ENCODE data around the gene ZBED4. TPM values are rescaled to one million over a fixed set of nuclear protein-coding genes. Genes with fewer than 3 reads are reported as not detected.
A peak's percentile ranks its signal among the peaks of the same experiment; 100 is the strongest.
"Not testable (repeated sequence)": the region's sequence is repeated elsewhere in the genome, so short reads cannot be mapped to it uniquely, and the experiment has no call there.

The ZBED4 gene
- total RNA-seq, 1 donor from 2014 or later: 8.0 TPM

DNA sequence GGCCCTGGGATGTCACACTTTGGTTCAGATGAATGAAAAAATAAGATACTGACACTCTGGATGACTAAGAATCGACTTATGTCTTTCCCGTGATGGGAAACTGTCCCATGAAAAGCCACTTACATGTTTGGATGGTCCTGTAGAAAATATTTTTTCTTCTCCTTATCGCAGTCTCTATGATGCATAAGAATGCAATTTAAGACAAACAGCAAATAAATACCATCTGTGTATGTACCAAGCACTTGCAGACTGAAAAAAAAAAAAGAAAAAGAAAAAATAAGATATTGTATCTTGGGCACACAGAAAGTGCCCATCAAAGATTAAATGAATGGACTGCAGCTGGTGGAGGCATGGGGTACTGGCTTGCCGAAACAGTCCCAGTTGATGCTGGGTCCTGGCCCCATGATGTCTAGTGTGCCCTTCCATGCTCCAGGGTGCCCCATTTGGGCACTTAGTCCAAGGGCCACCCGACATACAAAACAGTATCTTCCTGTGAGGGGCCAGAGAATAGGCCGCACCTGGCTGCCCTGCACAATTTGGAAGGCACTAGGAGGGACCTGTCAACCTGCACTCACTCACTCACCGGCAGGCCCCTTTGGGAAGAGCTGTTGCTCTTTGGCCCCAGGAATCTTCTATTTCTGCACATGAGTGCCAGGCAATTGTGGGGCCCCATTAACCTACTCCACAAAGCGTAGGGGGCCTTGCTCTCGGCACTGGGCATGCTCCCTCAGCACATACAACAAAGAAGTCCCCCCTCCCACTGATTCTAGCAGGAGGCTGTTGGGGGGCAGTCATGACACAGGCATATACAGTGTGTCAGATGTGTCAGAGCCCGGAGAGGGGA is 2.5 kb upstream of the ZBED4 start:
- DNase-seq (ENCODE audit: low spot score) (no peak), ATAC-seq (no peak)
- intact Hi-C loops (cut with DNase I): no loop called here

DNA sequence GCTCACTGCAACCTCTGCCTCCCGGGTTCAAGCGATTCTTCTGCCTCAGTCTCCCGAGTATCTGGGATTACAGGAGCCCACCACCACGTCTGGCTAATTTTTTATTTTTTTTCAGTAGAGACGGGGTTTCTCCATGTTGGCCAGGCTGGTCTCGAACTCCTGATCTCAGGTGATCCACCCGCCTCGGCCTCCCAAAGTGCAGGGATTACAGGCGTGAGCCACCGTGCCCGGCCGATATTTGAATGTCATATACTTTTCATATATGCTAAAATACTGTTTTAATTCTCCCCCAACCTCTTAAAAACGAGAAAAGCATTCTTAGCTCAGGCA is 1.1 kb upstream of the ZBED4 start:
- ATAC-seq; DNase-seq (ENCODE audit: low spot score); intact Hi-C loops (cut with DNase I): not testable (repeated sequence)

DNA sequence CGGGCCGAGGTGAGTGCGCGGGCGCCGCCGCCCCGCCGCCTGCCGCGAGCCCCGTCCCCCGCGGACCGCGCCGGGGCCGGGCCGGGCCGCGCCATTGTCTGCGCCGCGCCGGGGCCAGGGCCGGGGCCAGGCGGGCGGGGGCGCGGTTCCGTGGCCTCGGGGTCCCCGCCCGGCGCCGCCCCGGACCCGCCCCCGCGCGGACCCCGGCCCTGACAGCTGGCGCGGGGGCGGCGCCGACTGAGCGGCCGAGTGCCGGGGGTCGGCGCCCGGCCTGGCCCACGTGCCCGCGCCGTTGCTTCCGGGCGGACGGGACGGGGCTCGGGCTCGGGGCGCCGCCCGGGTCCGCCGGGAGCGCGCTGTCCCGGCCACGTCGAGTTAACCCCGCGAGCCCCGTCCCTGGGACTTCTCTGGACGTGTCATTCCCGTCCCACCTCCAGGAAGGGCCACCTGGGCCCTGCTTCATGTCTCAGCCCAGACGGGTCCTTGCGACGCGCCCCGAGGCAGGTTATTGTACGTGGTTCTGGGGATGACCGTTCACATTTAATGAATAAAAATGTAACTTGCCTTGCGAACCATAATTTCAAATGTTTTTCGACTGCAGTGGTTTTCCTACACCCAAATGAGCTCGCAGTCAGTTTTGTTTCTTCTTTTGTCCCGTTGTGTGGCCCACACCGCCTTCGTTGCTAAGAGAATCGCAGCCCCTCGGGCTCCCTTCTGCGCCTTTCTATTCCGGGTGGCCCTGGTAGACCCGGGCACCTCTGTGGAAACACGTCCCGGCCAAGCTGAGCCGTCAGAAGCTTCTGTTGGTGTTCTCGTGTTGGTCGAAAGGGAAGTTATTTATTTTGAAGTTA is 562 bp downstream of the ZBED4 start:
- DNase-seq (ENCODE audit: low spot score): peak; percentile 70
- intact Hi-C loops (cut with DNase I): no loop called here
- no peak for ATAC-seq

DNA sequence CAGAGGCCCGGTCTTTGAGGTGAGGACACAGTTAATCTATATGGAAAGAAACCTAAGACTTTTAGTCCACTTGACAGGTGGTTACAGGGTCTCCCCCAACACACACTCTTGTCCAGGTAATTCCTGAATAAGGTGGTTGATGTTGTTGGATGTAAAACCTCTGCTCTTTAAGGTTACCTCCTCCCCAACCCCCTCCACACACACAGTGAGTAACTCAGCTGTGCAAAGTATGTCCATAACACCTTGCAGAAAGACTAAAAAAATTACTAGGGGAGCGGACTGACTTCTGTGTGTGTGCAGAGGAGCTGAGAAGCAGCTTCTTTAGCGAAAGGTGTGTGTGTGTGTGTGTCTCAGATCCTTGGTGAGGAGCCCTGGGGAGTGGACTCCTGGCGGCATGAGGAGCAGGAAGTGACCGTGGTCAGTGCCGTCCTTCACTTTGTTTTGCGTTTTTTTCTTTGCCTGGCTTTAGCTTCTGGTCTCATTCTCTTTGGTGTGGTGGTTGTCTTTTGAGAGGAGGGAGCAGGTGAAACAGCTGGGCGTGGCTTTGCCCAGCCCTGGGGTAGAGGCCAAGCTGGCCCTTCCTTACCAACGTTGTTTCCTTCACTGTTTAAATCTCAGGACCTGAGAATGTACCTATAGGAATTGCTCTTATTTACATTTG is 1.7 kb downstream of the ZBED4 start:
- ATAC-seq (no peak), DNase-seq (ENCODE audit: low spot score) (no peak)
- intact Hi-C loops (cut with DNase I): no loop called here

DNA sequence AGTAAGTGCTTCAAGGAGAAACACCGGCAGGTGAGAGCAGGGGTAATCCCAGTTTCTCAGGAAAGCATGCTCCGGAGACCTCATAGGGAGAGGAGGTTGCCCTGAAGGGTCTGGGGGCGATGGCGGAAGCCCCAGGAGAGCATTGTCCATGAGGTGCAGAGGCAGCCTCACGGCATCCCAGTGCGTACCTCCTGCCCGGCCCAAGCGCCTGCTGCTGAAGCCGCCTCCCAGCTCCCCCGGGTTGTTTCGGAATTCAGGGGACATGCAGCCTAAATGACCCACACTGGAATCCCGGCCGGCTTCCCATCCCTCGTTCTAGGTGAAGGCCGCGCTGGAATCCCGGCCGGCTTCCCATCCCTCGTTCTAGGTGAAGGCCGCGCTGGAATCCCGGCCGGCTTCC is 2.7 kb downstream of the ZBED4 start:
- intact Hi-C loops (cut with DNase I): no loop called here
- no peak for DNase-seq (ENCODE audit: low spot score)
- no peak for ATAC-seq

DNA sequence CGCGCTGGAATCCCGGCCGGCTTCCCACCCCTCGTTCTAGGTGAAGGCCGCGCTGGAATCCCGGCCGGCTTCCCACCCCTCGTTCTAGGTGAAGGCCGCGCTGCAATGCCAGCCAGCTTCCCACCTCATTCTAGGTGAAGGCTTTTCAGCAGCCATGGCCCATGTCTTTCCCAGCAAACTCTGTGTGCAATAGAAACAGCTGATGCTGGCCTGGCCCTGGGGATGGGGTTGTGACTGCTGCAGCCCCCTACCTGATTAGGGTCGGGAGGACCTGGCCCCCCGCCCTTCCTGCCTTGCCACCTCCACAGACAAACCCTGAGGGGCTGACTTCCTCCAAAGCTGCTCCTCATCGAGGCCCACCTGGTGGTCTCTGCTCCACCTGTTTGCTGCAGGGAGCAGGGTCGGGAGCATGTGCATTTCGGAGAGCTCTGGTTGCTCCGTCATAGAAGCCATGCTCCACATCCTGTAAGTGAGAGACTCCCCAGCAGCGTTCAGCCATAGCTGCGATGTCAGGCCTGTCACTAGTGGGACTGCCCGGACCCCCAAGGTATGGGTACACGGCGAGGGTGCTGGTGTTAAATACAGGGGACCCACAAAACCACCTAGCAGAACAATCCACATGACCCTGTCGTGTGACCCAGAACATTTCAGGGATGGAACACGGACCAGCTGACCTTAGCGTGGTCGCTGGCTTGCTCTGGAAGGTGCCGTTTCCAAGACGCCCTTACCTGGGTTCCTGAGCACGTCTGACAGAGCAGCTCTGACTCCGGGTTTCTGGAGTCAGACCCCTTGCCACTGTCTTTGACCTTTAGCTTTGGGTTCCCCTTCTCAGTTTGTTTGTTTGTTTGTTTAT is 3.3 kb downstream of the ZBED4 start:
- DNase-seq (ENCODE audit: low spot score) (no peak), ATAC-seq (no peak)
- intact Hi-C loops (cut with DNase I): no loop called here

DNA sequence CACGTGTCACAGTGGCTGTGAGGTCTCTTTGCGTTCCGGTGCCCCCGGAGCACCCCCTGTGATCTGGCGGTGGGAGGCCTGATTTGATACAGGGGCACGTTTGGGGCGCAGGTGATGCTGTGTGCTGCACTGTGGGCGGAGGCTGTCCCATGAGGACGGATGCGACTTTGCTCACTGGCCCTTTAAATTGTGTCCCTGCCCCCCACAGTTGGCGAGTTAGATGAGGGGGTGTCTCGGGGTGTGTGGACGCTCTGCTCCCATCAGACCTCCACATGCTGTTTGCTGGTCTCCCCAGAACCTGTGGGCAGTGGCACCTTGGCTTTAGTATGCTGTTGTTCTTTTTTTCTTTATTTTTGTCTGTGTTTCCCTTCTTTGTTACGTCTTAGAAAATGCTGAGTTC is 5.2 kb downstream of the ZBED4 start:
- ATAC-seq: no peak
- intact Hi-C loops (cut with DNase I): no loop called here
- no peak for DNase-seq (ENCODE audit: low spot score)

DNA sequence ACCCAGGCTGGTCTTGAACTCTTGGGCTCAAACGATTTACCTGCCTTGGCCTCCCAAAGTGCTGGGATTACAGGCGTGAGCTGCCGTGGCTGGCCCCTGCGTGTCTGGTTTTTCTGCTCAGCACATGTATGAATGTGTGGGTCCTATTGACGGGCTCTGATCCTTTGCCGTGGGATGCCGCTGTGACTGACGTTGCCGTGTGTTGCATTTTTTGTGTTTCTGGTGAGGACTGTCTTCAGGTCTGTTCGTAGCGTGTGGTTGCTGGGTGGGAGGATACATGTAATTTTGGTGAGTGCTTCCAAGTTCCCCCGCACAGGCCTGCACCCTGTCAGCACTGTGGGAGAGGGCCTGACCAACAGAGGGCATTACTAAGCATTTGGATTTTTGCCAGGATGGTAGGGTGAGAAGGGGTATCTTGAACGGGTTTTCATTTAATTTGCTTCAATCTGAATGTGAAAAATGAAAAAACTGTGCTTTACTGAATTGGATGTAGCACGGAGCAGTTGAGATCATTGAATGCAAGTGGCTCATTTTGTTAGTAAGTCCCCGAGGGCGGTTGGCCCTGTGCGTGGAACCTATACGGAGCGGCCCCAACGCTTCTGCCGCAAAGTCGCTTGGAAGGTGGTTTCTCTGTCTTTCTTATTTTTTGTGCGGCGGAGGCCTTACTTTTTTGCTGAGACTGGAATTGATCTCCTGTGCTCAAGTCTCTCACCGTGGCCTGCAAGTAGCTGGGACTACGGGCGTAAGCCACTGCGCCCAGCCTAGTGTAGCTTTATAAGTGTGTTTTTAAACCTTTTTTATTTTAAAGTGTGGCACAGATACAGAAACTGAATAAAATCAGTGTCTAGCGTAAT is 8.2 kb downstream of the ZBED4 start:
- intact Hi-C loops (cut with DNase I): no loop called here
- no peak for DNase-seq (ENCODE audit: low spot score)
- no peak for ATAC-seq

DNA sequence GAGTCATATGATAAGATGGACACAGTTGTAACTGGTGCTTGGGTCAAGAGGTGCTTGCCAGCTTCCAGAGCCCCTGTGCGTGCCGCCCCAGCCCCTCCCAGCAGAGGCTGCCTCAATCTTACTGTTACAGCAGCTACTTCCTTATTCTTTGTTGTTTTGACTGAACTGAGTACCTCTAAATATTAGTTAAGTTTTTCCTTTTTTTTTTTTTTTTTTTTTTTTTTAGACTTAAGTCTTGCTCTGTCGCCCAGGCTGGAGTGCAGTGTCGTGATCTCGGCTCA is 8.8 kb downstream of the ZBED4 start:
- peak; percentile 13 for DNase-seq (ENCODE audit: low spot score)
- intact Hi-C loops (cut with DNase I): no loop called here
- ATAC-seq: no peak

DNA sequence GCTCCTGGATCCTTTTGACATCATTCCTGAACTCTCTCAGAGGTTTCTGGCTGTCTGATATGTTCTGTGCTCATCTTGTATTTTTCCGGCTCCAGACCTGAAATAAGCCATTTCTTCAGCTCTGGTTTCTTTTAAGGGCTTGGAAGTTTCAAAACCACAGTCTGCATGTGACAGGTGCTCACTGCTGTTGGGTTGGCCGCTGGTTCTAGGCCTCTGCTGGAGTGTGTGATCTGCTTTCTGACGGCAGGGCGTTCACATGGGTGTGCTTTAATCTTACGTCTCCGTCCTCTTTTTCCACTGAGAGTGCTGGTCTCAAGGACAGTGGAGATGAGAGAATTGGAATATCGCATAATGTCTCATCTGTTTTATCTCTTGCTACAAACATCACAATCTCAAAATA is 10.3 kb downstream of the ZBED4 start:
- intact Hi-C loops (cut with DNase I): no loop called here
- no peak for DNase-seq (ENCODE audit: low spot score)

DNA sequence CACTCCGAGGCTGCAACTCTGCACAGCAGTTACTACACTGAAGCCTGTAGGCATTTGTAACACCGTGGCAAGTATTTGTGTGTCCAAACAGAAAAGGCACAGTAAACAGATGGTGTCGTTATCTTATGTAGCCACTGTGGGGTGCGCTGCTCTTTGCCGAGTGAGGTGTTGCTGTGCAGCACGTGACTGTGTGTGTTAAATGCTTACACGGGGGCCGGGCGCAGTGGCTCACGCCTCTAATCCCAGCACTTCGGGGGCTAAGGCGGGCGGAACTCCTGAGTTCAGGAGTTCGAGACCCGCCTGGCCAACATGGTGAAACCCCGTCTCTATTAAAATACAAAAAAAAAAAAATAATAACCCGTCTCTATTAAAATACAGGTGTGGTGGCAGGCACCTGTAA is 11.5 kb downstream of the ZBED4 start:
- DNase-seq (ENCODE audit: low spot score) (no peak), ATAC-seq (no peak)
- intact Hi-C loops (cut with DNase I): no loop called here

More for the DNA sequence above, 10.3 kb downstream of the ZBED4 start:
- ATAC-seq: no peak

DNA sequence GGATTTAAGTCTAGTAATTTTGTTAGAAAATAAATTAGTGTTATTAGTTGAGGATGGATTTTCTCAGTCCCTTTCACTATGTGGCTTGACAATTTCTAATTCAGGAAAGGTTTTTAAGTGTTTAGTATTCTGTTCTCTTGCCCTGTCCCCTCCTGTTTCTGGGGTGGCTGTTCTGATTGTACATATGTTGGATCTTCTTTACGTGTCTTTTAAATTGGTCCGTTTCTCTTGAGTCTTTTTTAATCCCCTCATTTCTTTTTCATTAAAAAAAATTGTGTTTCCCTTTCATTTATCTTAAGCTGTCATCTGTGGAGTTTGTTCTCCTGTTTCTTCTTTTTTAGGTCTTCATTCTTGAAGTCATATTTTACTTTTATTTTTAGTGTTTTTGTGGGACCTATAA is 12.5 kb downstream of the ZBED4 start:
- DNase-seq (ENCODE audit: low spot score) (no peak), ATAC-seq (no peak)
- intact Hi-C loops (cut with DNase I): no loop called here

DNA sequence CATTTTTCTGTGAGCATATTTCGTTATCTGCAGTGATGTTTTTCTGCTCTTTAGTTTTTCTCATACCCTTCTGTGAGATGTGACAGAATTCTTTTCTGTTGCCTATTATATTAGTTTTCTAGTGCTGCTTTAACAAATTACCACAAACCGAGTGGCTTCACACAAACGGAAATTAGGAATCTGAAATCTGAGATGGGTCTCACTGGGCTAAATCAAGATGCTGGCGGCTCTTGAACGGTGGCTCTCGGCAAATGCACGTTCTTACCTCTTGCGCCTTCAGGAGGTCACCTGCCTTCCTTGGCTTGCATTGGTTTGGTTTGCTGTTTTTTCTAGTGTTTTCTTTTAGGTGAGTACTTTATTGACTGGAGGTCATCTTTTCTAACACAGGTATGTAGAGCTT is 13.0 kb downstream of the ZBED4 start:
- DNase-seq (ENCODE audit: low spot score): no peak
- intact Hi-C loops (cut with DNase I): no loop called here
- ATAC-seq: no peak

DNA sequence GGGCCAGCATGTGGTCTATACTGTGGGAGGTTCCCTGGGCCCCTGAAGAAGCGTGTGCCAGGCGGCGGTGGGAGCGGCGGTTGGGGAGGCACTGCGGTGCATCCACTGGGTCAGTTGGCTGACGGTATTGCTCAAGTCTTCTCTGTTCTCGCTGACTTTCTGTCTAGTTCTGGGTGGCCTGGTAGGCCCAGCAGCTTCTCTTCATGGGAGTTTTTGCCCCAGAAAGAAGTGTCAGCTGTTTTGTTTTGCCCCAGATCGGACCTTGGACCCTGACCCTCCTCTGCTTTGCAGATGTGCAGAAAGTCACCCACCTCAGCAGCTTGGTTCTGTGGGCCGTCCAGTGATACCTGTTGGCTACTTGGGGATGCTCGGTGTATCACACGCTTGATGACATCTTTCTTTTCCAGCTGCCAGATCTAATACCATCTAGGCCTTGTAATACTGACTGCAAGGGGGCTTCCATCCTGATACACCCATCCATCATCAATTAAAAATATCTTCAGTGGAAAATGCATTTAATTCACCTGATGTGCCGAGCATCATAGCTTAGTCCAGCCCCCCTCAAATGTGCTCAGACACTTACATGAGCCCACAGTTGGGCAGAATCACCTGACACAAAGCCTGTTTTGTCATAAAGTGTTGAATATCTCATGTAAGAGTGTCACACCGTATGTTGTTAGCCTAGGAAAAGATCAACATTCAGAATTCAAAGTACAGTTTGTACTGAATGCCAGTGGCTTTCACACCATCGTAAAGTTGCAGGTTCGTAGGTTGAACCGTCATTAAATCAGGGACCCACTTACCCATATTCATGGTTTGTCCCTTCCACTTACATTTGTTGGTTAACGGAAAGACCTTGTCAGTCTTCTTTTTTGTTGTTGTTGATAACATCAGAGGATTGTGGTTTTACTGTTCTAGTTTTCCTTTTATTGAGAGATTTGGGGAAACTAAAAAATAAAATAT is 13.9 kb downstream of the ZBED4 start:
- ATAC-seq: no peak
- no peak for DNase-seq (ENCODE audit: low spot score)
- intact Hi-C loops (cut with DNase I): no loop called here

DNA sequence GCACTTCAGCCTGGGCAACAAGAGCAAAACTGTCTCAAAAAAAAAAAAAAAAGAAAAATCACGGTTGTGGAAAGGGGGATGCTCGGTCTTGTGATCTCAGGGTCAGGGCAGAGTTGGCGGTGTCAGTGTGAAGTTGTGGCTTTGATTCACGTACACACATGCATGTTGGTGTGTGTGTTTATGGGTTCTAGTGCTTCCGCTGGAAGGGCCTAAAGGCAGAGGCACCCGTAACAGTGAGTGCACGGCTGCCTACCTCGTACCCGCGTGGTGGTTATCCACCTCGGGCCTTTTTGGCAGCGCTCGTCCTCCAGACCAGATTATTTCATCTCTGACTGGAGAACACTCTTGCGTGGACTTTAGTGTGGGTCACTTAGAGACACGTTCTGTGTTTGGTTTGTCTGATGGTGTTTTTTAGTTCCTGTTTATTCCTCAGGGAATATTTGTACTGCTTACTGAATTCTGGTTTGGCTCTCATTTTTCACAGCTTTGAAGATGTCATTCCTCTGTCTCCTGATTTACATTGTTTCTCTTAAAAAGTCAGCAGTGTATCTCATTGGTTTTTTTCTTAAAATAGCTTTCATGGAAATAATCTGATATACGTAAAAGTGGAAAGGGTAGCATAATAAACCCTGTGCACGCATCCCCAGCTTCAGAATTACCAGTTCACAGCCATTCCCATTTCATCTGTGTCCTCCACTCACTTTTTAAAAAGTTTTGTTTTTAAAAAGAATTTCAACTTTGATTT is 15.6 kb downstream of the ZBED4 start:
- no peak for ATAC-seq
- DNase-seq (ENCODE audit: low spot score): no peak
- intact Hi-C loops (cut with DNase I): no loop called here

DNA sequence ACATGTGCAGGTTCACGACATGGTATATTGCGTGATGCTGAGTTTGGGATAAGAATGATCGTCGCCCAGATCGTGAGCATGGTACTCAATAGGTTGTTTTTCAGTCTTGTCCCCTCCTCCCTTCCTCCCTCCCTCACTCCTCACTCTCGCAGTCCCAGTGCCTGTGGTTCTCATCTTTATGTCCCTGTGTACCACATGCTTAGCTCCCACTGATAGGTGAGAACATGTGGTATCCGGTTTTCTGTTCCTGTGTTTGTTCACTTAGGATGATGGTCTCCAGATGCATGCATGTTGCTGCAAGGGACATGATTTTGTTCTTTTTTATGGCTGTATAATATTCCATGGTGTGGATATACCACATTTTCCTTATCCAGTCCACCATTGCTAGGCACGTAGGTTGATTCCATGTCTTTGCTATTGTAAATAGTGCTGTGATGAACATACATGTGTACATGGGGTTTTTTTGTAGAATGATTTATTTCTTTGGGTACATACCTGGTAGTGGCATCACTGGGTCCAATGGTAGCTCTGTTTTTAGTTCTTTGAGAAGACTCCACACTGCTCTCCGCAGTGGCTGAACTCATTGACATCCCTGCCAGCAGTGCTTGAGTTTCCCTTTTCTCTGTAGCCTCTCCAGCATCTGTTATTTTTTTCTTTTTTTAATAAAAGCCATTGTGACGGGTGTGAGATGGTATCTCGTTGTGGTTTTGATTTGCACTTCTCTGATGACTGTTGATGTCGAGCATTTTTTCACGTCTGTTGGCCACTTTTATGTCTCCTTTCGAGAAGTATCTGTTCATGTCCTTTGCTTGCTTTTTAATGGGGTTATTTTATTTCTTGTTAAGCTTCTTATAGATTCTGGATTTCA is 16.4 kb downstream of the ZBED4 start:
- intact Hi-C loops (cut with DNase I): no loop called here
- no peak for DNase-seq (ENCODE audit: low spot score)
- no peak for ATAC-seq

Measured in sciatic nerve (tissue), 2 donors.